ENCODE data around the gene TGIF1.
A peak's percentile ranks its signal among the peaks of the same experiment; 100 is the strongest.

Gene TGIF1

DNA sequence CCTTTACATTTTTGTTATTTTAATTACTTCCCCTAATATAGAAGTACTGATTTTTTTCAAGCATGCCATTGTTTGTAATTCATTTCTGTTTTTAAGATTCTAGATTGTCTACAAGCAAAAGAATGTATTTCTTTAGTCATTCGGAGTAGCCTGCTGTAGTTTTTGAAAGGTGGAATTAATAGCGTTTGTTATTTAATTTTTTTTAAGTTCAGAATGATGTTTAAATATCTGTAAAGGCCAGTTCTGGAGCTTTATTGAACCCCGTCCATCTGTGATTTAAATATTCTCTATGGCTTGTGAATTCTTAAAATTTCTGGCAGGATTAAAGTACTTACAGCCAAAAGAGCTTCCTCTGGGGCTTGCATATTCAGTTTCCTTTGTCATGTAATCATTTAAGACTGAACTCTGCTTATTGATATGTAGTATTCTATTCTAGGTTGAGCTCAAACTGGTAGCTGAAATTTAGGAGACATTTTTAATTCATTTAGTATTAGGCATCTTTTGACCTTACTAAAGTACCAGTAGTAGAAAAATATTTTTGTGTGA is 5.2 kb downstream of the TGIF1 start:
- DNase-seq (ENCODE audit: low spot score), result no peak
- in situ Hi-C loops (cut with MboI; ENCODE audit: low pct_unique_long_range_greater_than_20kb, low sequenced_read_pairs, unreplicated experiment), result loop anchor here (10.0 to 25.0 kb wide), 2 partner anchors 132 to 170 kb away; no protein-coding TSS in a partner anchor
- TF ChIP-seq, protein P1, sequence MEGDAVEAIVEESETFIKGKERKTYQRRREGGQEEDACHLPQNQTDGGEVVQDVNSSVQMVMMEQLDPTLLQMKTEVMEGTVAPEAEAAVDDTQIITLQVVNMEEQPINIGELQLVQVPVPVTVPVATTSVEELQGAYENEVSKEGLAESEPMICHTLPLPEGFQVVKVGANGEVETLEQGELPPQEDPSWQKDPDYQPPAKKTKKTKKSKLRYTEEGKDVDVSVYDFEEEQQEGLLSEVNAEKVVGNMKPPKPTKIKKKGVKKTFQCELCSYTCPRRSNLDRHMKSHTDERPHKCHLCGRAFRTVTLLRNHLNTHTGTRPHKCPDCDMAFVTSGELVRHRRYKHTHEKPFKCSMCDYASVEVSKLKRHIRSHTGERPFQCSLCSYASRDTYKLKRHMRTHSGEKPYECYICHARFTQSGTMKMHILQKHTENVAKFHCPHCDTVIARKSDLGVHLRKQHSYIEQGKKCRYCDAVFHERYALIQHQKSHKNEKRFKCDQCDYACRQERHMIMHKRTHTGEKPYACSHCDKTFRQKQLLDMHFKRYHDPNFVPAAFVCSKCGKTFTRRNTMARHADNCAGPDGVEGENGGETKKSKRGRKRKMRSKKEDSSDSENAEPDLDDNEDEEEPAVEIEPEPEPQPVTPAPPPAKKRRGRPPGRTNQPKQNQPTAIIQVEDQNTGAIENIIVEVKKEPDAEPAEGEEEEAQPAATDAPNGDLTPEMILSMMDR (IDR thresholded peaks at IDR 0.05; ENCODE audit: extremely low read depth, insufficient read depth, missing control alignments), result no peak

DNA sequence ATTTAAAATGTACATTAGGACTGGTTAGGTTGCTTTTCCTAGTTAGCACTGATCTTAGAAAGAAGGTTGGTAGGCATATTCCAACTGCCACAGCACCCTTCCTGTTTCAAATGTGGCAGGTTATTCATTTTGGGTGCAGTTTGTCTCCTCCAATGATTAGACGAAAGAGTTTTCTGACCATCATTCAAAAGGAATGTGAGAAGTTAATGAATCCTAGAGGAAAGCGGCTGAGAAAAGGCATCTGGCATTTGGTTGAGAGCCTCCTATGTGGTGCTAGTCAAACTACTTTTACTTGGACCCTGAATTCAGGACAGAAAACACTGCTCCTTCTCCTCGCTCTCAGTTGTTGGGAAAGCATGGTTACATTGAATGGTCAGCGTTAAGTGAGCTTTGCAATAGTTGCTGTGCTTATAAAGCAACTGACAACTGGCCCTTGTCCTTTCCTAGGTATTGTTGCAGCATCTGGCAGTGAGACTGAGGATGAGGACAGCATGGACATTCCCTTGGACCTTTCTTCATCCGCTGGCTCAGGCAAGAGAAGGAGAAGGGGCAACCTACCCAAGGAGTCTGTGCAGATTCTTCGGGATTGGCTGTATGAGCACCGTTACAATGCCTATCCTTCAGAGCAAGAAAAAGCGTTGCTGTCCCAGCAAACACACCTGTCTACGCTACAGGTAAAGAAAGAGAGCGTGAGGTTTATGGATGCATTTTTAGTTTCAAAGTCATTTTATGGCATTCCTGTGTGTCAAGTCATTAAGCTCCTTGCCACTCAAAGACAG is 6.1 kb downstream of the TGIF1 start:
- TF ChIP-seq, protein P1 (IDR thresholded peaks at IDR 0.05; ENCODE audit: extremely low read depth, insufficient read depth, missing control alignments), result no peak
- no peak for DNase-seq (ENCODE audit: low spot score)
- in situ Hi-C loops (cut with MboI; ENCODE audit: low pct_unique_long_range_greater_than_20kb, low sequenced_read_pairs, unreplicated experiment), result loop anchor here (10.0 to 25.0 kb wide), 2 partner anchors 131 to 171 kb away; no protein-coding TSS in a partner anchor

DNA sequence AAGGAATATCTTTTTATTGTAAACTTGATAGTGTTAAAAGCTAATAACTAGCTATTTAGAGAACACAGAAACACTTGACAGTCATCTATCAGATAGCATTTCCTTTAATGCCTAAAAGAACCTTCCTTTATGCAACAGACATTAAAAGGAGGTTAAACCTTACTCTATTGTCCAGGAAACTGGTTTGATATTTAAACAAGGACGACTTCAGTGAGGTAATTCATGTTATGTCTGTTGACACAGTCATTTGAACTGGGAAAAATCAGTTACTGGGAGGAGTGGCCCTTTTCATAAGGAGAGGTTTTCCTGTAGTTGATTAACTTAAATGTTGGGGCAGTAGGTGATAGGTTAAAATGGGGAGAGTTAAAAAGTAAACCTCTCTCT is 6.7 kb downstream of the TGIF1 start:
- in situ Hi-C loops (cut with MboI; ENCODE audit: low pct_unique_long_range_greater_than_20kb, low sequenced_read_pairs, unreplicated experiment), result loop anchor here (10.0 to 25.0 kb wide), 2 partner anchors 131 to 172 kb away; no protein-coding TSS in a partner anchor
- TF ChIP-seq, protein P1 (IDR thresholded peaks at IDR 0.05; ENCODE audit: extremely low read depth, insufficient read depth, missing control alignments), result no peak
- DNase-seq (ENCODE audit: low spot score), result no peak

DNA sequence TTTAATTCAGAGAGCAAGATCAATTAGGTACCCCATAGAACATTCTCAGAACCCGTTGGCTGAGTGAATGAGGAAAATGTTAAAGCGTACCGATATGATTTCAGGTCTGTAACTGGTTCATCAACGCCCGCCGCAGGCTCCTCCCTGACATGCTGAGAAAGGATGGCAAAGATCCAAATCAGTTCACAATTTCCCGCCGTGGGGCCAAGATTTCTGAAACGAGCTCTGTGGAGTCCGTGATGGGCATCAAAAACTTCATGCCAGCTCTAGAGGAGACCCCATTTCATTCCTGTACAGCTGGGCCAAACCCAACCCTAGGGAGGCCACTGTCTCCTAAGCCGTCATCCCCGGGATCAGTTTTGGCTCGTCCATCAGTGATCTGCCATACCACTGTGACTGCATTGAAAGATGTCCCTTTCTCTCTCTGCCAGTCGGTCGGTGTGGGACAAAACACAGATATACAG is 7.3 kb downstream of the TGIF1 start:
- no peak for DNase-seq (ENCODE audit: low spot score)
- in situ Hi-C loops (cut with MboI; ENCODE audit: low pct_unique_long_range_greater_than_20kb, low sequenced_read_pairs, unreplicated experiment), result loop anchor here (10.0 to 25.0 kb wide), 2 partner anchors 130 to 172 kb away; no protein-coding TSS in a partner anchor
- TF ChIP-seq, protein P1 (IDR thresholded peaks at IDR 0.05; ENCODE audit: extremely low read depth, insufficient read depth, missing control alignments), result no peak

DNA sequence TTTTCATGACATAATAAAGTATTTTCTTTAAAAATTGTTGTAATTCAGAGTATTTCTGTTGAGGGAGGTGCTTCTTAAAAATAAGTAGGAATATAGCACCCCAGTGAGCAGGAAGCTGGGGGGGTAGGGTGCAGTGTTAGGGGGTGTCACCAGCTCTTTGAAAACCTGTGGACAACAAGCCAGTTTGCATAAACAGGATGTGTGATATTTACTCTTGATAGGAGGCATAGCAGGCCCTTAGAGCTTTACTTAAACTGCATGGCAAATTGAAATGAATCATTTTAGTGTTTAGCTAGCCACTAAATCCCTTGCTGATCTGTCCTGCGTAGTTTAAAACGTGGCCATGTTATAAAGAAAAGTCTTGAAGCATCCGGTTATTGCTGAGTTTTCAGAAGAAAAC is 8.4 kb downstream of the TGIF1 start:
- TF ChIP-seq, protein P1 (IDR thresholded peaks at IDR 0.05; ENCODE audit: extremely low read depth, insufficient read depth, missing control alignments), result no peak
- DNase-seq (ENCODE audit: low spot score), result no peak
- in situ Hi-C loops (cut with MboI; ENCODE audit: low pct_unique_long_range_greater_than_20kb, low sequenced_read_pairs, unreplicated experiment), result loop anchor here (10.0 to 25.0 kb wide), 2 partner anchors 129 to 174 kb away; no protein-coding TSS in a partner anchor

DNA sequence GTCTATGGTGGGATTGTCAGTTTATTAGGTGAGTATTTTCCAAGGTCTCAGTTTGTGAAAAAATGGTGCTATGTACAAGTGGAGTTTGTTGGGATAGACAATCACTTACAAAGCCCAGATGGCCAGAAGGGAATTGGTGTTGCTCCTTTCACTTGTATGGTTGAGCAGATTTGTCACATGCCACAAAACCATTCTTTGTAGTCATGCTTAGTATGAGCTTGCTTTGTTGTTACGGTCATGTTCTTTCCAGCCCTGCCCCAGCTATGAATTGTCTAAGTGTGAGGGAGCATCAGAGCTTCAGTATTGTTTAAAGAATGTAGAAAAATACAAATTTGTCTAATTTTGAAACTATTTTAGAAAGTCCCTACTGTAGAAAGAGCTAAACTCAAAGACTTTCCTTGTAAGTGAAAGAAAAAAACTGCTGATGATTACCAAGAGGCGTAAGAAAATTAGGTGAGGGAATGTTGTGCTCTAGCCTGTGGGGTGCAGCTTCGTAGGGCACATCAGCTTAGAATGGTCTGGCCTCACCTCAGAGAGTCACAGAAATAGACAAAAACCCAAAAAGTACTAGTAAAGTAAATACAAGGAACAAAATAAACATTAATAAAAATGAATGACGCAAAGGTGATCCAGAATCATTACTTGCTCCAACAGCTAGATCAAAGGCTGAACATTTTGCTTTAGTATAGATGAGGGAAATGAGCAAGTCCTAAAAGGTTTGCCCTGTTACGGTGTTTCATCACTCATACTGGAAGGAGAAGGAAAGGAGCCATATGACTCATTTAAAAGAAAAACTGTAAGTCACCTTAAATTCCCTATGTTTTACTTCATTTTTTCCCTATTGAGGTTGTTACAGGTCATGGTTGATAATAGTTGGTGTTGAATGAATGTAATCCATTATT is 9.2 kb downstream of the TGIF1 start:
- TF ChIP-seq, protein P1 (IDR thresholded peaks at IDR 0.05; ENCODE audit: extremely low read depth, insufficient read depth, missing control alignments), result no peak
- in situ Hi-C loops (cut with MboI; ENCODE audit: low pct_unique_long_range_greater_than_20kb, low sequenced_read_pairs, unreplicated experiment), result loop anchor here (10.0 to 25.0 kb wide), 2 partner anchors 128 to 174 kb away; no protein-coding TSS in a partner anchor
- peak; percentile 35 for DNase-seq (ENCODE audit: low spot score)

All from GM13977 (cell line).